ENCODE measurements around the gene KISS1R.

KISS1R gene

GRCh38 chr19:892894-893689 is 24.0 kb upstream of the KISS1R start, which contains the start of the genes MED16 and RNU6-9:
MED16 (minus strand) TSS chr19:893187; CDS start chr19:891131, 2,056 bp downstream.
RNU6-9 (plus strand) TSS chr19:893484.
- Histone ChIP-seq H3K4me3 (ENCODE audit: low read length) (peak within 1 kb of the TSS; percentile 94), H3K4me2 (ENCODE audit: low read depth, low read length) (peak within 1 kb of the TSS; percentile 74), H2AFZ (ENCODE audit: low read length) (peak within 1 kb of the TSS; percentile 85), H3K9me2 (replicated peaks; ENCODE audit: insufficient read depth, low read length) (no peaks in the 10 kb centered on the region), H3K9ac (ENCODE audit: low read length) (peak within 1 kb of the TSS; percentile 93), H3K36me3 (replicated peaks; ENCODE audit: insufficient read depth, low read length) (no peaks in the 10 kb centered on the region), H3K27ac (ENCODE audit: low read length) (peak within 1 kb of the TSS; percentile 67), H4K20me1 (ENCODE audit: insufficient read depth, low read length) (no peaks in the 10 kb centered on the region; the same call in 1 of the 2 replicates), H3K4me1 (ENCODE audit: low read length) (no peaks in the 10 kb centered on the region), H3K79me2 (ENCODE audit: low read length) (peaks cover 31% of the 10 kb centered on the region), H3K9me3 (replicated peaks; ENCODE audit: insufficient read depth, low read length) (no peaks in the 10 kb centered on the region), H3F3A (ENCODE audit: insufficient read depth, low read length) (no peaks in the 10 kb centered on the region), H3K27me3 (replicated peaks; ENCODE audit: insufficient read depth, low read length) (no peaks in the 10 kb centered on the region)
- DNase-seq = peak; percentile 96
- TF ChIP-seq CTCF (IDR thresholded peaks at IDR 0.05; ENCODE audit: low read length) (no peak), EZH2 (optimal IDR thresholded peaks at IDR 0.05; ENCODE audit: low read depth, low read length) (no peak)

DNA sequence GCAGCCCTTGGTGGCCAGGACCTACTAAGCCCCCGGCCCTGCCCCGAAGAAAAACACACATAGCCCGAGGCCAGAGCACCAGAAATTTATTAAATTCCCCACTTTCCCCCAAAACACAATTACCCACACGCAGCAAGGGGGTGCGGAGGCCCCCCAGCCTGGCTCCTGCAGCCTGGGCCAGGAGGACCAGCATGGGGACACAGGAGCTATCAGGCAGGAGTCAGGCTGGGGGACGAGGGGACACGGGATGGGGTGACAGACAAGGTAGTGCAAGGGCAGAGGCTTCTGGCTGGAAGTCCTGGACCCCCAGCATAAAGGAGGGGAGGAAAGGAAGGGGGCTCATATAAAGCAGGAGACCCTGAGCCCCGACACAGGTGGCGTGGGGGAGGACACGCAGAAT is 20.7 kb upstream of the KISS1R start:
- H3K4me2 ChIP-seq (ENCODE audit: low read depth, low read length) = no peak overlapping the region
- H3F3A ChIP-seq (ENCODE audit: insufficient read depth, low read length) = no peaks in the 10 kb centered on the region
- H3K4me1 ChIP-seq (ENCODE audit: low read length) = no peaks in the 10 kb centered on the region
- no peaks in the 10 kb centered on the region for H3K27me3 ChIP-seq (replicated peaks; ENCODE audit: insufficient read depth, low read length)
- no peaks in the 10 kb centered on the region for H4K20me1 ChIP-seq (ENCODE audit: insufficient read depth, low read length)
- no peaks in the 10 kb centered on the region for H3K9me3 ChIP-seq (replicated peaks; ENCODE audit: insufficient read depth, low read length)
- no peak for DNase-seq
- H3K9ac ChIP-seq (ENCODE audit: low read length) = no peak overlapping the region
- H3K27ac ChIP-seq (ENCODE audit: low read length) = no peak overlapping the region
- no peaks in the 10 kb centered on the region for H3K36me3 ChIP-seq (replicated peaks; ENCODE audit: insufficient read depth, low read length)
- H2AFZ ChIP-seq (ENCODE audit: low read length) = no peak overlapping the region
- H3K79me2 ChIP-seq (ENCODE audit: low read length) = peaks cover 10% of the 10 kb centered on the region
- no peak overlapping the region for H3K4me3 ChIP-seq (ENCODE audit: low read length)
- no peak for TF ChIP-seq EZH2phosphoT487 (IDR thresholded peaks at IDR 0.05; ENCODE audit: low read length)
- no peak for TF ChIP-seq CTCF (IDR thresholded peaks at IDR 0.05; ENCODE audit: low read length)
- no peaks in the 10 kb centered on the region for H3K9me2 ChIP-seq (replicated peaks; ENCODE audit: insufficient read depth, low read length)

DNA sequence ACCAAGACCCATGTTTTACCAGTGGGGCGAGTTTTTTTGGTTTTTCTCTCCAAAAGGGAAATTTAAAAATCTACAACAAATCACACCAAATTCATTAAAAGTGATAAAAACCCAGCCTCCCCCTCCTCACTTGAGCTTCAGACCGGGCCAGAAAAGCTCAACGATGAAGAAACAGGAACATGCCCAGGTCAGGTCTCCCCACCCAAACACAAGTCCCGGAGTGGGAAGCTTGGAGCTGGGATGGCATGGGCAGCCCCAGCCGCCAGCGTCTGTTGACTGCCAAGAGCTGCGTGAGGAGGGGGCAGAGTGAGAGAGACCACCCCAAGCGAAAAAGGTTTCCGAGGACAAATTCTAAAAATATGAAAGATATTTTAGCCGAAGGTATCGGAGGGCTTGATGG is 20.1 kb upstream of the KISS1R start:
- TF ChIP-seq EZH2phosphoT487 (IDR thresholded peaks at IDR 0.05; ENCODE audit: low read length) (no peak), CTCF (IDR thresholded peaks at IDR 0.05; ENCODE audit: low read length) (no peak), EZH2 (optimal IDR thresholded peaks at IDR 0.05; ENCODE audit: low read depth, low read length) (no peak)
- H3K79me2 ChIP-seq (ENCODE audit: low read length) = peaks cover 6% of the 10 kb centered on the region
- no peak overlapping the region for H3K9ac ChIP-seq (ENCODE audit: low read length)
- H3K27ac ChIP-seq (ENCODE audit: low read length) = no peak overlapping the region
- no peaks in the 10 kb centered on the region for H4K20me1 ChIP-seq (ENCODE audit: insufficient read depth, low read length)
- no peaks in the 10 kb centered on the region for H3F3A ChIP-seq (ENCODE audit: insufficient read depth, low read length)
- no peak overlapping the region for H3K4me2 ChIP-seq (ENCODE audit: low read depth, low read length)
- no peaks in the 10 kb centered on the region for H3K4me1 ChIP-seq (ENCODE audit: low read length)
- no peaks in the 10 kb centered on the region for H3K36me3 ChIP-seq (replicated peaks; ENCODE audit: insufficient read depth, low read length)
- no peaks in the 10 kb centered on the region for H3K27me3 ChIP-seq (replicated peaks; ENCODE audit: insufficient read depth, low read length)
- H2AFZ ChIP-seq (ENCODE audit: low read length) = no peak overlapping the region
- no peak for DNase-seq
- H3K4me3 ChIP-seq (ENCODE audit: low read length) = no peak overlapping the region
- no peaks in the 10 kb centered on the region for H3K9me2 ChIP-seq (replicated peaks; ENCODE audit: insufficient read depth, low read length)
- H3K9me3 ChIP-seq (replicated peaks; ENCODE audit: insufficient read depth, low read length) = no peaks in the 10 kb centered on the region
